CD14-positive monocyte (primary cell): ENCODE measurements around the gene SNAPC2. TPM values are rescaled to one million over a fixed set of nuclear protein-coding genes. Genes with fewer than 3 reads are reported as not detected.

Experiments
- DNase-seq, 3 donors: peaks; one replicate each; pipeline ENCODE4 v3.0.0-alpha.2; 2011 to 2022
- H2AFZ ChIP-seq: 2 replicates; pipeline ENCODE4 v1.6.0; 2012; ENCODE audit warnings: mild to moderate bottlenecking, low read depth, low read length, inconsistent platforms; ENCODE audit not compliant: insufficient read depth, poor library complexity, severe bottlenecking
- H3K27ac ChIP-seq, 2 donors: 1 replicate in 1 of 2; 2 replicates in 1 of 2; pipeline ENCODE4 v1.5.1; 2012 to 2013; ENCODE audit warnings: low read length in 2 of 2, control low read depth in 1 of 2, inconsistent platforms in 1 of 2, low read depth in 1 of 2, mild to moderate bottlenecking in 1 of 2
- H3K27me3 ChIP-seq, 2 donors: one replicate each; pipeline versions ENCODE4 v1.6.0 to v1.6.1; 2011 to 2013; ENCODE audit warnings: low read length in 2 of 2; ENCODE audit not compliant: control insufficient read depth in 2 of 2, insufficient read depth in 2 of 2
- H3K36me3 ChIP-seq, 2 donors: replicated peaks in 1 of 2; 1 replicate in 1 of 2; 2 replicates in 1 of 2; pipeline versions ENCODE4 v1.5.1 to v1.6.1; 2012 to 2013; ENCODE audit warnings: low read length in 2 of 2, control low read depth in 1 of 2, inconsistent platforms in 1 of 2, mild to moderate bottlenecking in 1 of 2; ENCODE audit not compliant: insufficient read depth in 2 of 2, control insufficient read depth in 1 of 2
- H3K4me1 ChIP-seq, 2 donors: 1 replicate in 1 of 2; 2 replicates in 1 of 2; pipeline versions ENCODE4 v1.5.1 to v1.6.1; 2012 to 2013; ENCODE audit warnings: low read length in 2 of 2, control low read depth in 1 of 2, inconsistent platforms in 1 of 2, mild to moderate bottlenecking in 1 of 2, moderate library complexity in 1 of 2; ENCODE audit not compliant: insufficient read depth in 2 of 2, control insufficient read depth in 1 of 2
- H3K4me2 ChIP-seq: replicated peaks from 2 replicates; pipeline ENCODE3; 2012; ENCODE audit warnings: low read length, moderate library complexity, mild to moderate bottlenecking; ENCODE audit not compliant: poor library complexity, severe bottlenecking; ENCODE audit errors: extremely low read depth
- H3K4me3 ChIP-seq, 3 experiments: fragments of 200-600 bp in 1 of 3; sonication (generic) in 1 of 3; replicated peaks in 1 of 3; 1 replicate in 2 of 3; 2 replicates in 1 of 3; pipeline ENCODE4 v1.5.1; 2011 to 2013; ENCODE audit warnings: low read length in 3 of 3, mild to moderate bottlenecking in 3 of 3, control low read depth in 2 of 3, low read depth in 2 of 3, inconsistent platforms in 1 of 3, moderate library complexity in 1 of 3
- H3K79me2 ChIP-seq: 2 replicates; pipeline ENCODE4 v1.6.0; 2012; ENCODE audit warnings: mild to moderate bottlenecking, control low read depth, inconsistent platforms, low read length, moderate library complexity; ENCODE audit not compliant: insufficient read depth
- H3K9ac ChIP-seq: 2 replicates; pipeline ENCODE4 v1.6.0; 2017; ENCODE audit warnings: low read length, mild to moderate bottlenecking; ENCODE audit not compliant: insufficient read depth, poor library complexity, severe bottlenecking
- H3K9me3 ChIP-seq, 2 donors: replicated peaks in 1 of 2; 1 replicate in 1 of 2; 2 replicates in 1 of 2; pipeline versions ENCODE4 v1.5.1 to v1.6.1; 2012 to 2013; ENCODE audit warnings: low read length in 2 of 2, control low read depth in 1 of 2; ENCODE audit not compliant: control insufficient read depth in 1 of 2, insufficient read depth in 1 of 2
- H4K20me1 ChIP-seq: 2 replicates; pipeline ENCODE4 v1.6.0; 2012; ENCODE audit warnings: mild to moderate bottlenecking, low read length, control low read depth, moderate library complexity; ENCODE audit not compliant: insufficient read depth
- H3K27ac Mint-ChIP-seq, 7 donors: one replicate each; pipeline ENCODE4 v1.8.0; 2020; ENCODE audit warnings: mild to moderate bottlenecking in 7 of 7, mixed read lengths in 7 of 7, moderate library complexity in 6 of 7, inconsistent platforms in 2 of 7
- H3K27me3 Mint-ChIP-seq, 3 donors: one replicate each; pipeline ENCODE4 v1.8.0; 2021 to 2022; ENCODE audit warnings: low read depth in 3 of 3, mild to moderate bottlenecking in 3 of 3, mixed read lengths in 3 of 3, moderate library complexity in 3 of 3, inconsistent platforms in 1 of 3
- H3K36me3 Mint-ChIP-seq, 2 donors: one replicate each; pipeline ENCODE4 v1.8.0; 2020; ENCODE audit warnings: mixed read lengths in 2 of 2, inconsistent platforms in 1 of 2, mild to moderate bottlenecking in 1 of 2
- H3K4me1 Mint-ChIP-seq: one replicate; pipeline ENCODE4 v1.8.0; 2020; ENCODE audit warnings: mild to moderate bottlenecking, mixed read lengths
- H3K4me3 Mint-ChIP-seq, 2 donors: one replicate each; pipeline ENCODE4 v1.8.0; 2020; ENCODE audit warnings: mild to moderate bottlenecking in 2 of 2, mixed read lengths in 2 of 2, moderate library complexity in 1 of 2
- H3K9me3 Mint-ChIP-seq, 7 donors: one replicate each; pipeline ENCODE4 v1.8.0; 2020 to 2022; ENCODE audit warnings: mixed read lengths in 7 of 7, mild to moderate bottlenecking in 6 of 7, moderate library complexity in 6 of 7, inconsistent platforms in 2 of 7
- WGBS: methylation state at CpG from one replicate; pipeline ENCODE4 v1.1.5; 2013; ENCODE audit warnings: missing lambda C conversion rate; ENCODE audit not compliant: insufficient coverage; 5-methylcytosine and 5-hydroxymethylcytosine counted together
- intact Hi-C, 2 donors: fragments of 100-400 bp; cut with micrococcal nuclease; formaldehyde crosslinking; loops; one replicate each; pipeline versions ENCODE4 v1.15.0 to v1.15.1; 2023
- polyA plus RNA-seq, 3 donors: library from polyadenylated mRNA; depleted of rRNA in 1 of 3; unstranded in 2 of 3; stranded (reverse) in 1 of 3; fragments of 300-500 nt in 2 of 3; fragments of >200 nt in 1 of 3; fragmentation: Illumina TruSeq in 2 of 3; gene quantifications; 1 replicate in 2 of 3; 2 replicates in 1 of 3; pipeline ENCODE4 v1.2.3, GENCODE V29; 2012 to 2021
- TF ChIP-seq, protein P1 (sequence below): fragments of 200-600 bp; IDR thresholded peaks from one replicate; pipeline ENCODE4 v1.8.0; 2022; ENCODE audit warnings: antibody characterized with exemption, mild to moderate bottlenecking

SNAPC2 gene
- polyA plus RNA-seq, 3 donors: 15.7 to 27.5 (median 18.3) TPM

DNA sequence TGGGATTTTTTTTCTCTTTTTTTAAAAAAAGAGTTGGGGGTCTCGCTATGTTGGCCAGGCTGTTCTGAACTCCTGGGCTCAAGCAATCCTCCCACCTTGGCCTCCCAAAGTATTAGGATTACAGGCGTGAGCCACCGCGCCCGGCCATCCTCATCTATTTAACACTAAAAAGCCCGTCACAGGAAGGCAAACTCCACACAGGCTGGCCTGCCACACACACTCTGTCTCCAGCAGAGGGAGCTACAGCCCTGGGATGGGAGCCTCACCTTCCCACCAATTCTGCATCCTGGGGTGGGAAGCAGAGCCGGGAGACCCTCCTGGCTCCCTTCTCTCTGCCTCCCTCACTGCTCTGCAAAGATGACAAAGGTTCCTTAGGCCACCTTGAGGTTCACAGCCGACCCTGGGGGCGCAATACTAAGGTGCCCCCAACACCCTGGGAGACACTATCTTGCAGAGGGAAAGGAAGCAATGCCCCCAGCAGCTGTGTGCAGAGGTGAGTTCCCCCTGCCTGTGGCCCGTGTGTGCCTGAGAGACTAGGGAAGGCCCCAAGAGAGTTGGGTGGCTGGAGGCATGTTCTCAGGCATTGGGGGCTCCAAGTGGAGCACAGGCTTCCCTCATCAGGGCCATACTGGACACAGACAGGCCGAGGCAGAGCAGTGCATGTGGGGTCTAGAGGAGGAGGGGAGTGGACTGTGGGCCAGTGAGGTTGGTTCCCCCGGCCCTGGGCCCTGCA lies 50.7 kb downstream of the SNAPC2 start:
- Histone ChIP-seq H3K9me3 (no peaks in the 10 kb centered on the region), H3K27ac (no peak overlapping the region), H2AFZ (no peak overlapping the region), H3K79me2 (no peaks in the 10 kb centered on the region), H3K4me2 (no peak overlapping the region), H3K36me3 (peaks cover 68 to 83% of the 10 kb centered on the region in 2 donors), H4K20me1 (peaks cover 8% of the 10 kb centered on the region), H3K4me1 (no peaks in the 10 kb centered on the region), H3K4me3 (no peak overlapping the region), H3K27me3 (no peaks in the 10 kb centered on the region), H3K9ac (no peak overlapping the region)
- Mint-ChIP-seq H3K9me3 (no peaks in the 10 kb centered on the region), H3K27ac (no peak overlapping the region), H3K4me1 (no peaks in the 10 kb centered on the region), H3K27me3 (no peaks in the 10 kb centered on the region), H3K4me3 (no peak overlapping the region), H3K36me3 (peaks cover 54 to 89% of the 10 kb centered on the region in 2 donors)
- intact Hi-C loops: no loop called here
- 70% methylated on average over 6 of the region's 12 CpGs for WGBS
- TF ChIP-seq, protein P1, sequence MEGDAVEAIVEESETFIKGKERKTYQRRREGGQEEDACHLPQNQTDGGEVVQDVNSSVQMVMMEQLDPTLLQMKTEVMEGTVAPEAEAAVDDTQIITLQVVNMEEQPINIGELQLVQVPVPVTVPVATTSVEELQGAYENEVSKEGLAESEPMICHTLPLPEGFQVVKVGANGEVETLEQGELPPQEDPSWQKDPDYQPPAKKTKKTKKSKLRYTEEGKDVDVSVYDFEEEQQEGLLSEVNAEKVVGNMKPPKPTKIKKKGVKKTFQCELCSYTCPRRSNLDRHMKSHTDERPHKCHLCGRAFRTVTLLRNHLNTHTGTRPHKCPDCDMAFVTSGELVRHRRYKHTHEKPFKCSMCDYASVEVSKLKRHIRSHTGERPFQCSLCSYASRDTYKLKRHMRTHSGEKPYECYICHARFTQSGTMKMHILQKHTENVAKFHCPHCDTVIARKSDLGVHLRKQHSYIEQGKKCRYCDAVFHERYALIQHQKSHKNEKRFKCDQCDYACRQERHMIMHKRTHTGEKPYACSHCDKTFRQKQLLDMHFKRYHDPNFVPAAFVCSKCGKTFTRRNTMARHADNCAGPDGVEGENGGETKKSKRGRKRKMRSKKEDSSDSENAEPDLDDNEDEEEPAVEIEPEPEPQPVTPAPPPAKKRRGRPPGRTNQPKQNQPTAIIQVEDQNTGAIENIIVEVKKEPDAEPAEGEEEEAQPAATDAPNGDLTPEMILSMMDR: peak; percentile 71
- DNase-seq: peak in 1 of 3 donors; percentile 1

DNA sequence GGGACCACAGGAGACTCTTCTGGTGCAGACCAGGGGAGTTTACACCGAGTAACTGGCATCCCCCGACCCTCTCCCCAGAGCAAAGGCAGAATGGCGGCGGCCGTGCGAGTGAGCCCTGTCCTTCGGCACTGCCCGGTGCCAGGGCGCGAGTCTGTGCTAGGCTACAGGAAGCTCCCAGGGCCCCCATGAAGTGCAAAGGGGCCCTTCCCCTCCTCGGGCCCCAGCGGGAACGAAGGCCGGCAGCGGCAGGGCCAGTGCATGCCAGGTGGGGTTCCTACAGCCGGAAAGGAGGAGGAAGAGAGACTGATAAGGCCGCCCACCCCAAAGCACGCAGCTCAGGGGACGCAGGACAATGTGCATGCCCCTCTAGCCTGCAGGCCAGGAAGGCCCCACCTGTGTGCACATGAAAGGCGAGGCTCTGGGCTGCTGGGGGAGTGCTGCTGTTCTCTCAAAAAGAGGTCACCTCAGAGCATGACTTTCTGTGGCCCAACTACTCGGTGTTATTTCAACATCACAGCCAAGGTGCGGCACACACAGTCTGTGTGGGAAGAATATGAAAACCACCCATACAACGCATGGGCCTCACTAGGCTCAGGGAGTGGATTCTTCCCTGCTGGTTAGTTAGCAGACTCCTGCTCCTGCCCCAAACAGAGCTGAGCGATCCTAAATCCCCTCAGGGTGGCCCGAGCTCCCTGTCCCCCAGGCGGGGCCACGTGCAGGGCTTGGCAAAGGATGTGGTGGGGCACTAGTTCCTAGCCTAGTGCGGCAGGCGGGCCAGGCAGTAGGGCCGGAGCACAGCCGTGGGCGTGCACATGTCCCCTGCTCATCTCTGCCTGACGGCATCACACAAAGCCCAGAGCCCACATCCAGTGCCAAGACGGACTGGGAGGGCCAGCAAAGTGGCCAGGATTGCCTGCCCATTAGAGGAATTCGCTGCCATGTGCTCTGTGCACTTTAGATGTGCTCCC lies 51.7 kb downstream of the SNAPC2 start:
- Mint-ChIP-seq H3K36me3 (peaks cover 46 to 87% of the 10 kb centered on the region in 2 donors), H3K4me3 (no peak overlapping the region), H3K9me3 (no peaks in the 10 kb centered on the region), H3K27ac (no peak overlapping the region), H3K4me1 (no peaks in the 10 kb centered on the region), H3K27me3 (no peaks in the 10 kb centered on the region)
- Histone ChIP-seq H3K27me3 (no peaks in the 10 kb centered on the region), H3K4me2 (no peak overlapping the region), H4K20me1 (peaks cover 10% of the 10 kb centered on the region), H3K4me3 (no peak overlapping the region), H3K79me2 (no peaks in the 10 kb centered on the region), H3K27ac (no peak overlapping the region), H3K36me3 (peaks cover 59 to 80% of the 10 kb centered on the region in 2 donors), H3K9ac (no peak overlapping the region), H2AFZ (no peak overlapping the region), H3K4me1 (no peaks in the 10 kb centered on the region), H3K9me3 (no peaks in the 10 kb centered on the region)
- TF ChIP-seq, protein P1: no peak
- no peak for DNase-seq
- WGBS: 78% methylated on average over 27 of the region's 35 CpGs
- intact Hi-C loops: no loop called here
